HG03354 (cell line): Measurements from ENCODE around the gene GTF3C2.
"Not testable (repeated sequence)": the region's sequence is repeated elsewhere in the genome, so short reads cannot be mapped to it uniquely, and the experiment has no call there.

Experiments
- ATAC-seq: cut with Tn5 transposase; IDR thresholded peaks from one replicate; pipeline ENCODE4 v1.9.1; 2021; ENCODE audit warnings: mild to moderate bottlenecking; ENCODE audit not compliant: unreplicated experiment, poor library complexity, severe bottlenecking

GTF3C2 gene

DNA sequence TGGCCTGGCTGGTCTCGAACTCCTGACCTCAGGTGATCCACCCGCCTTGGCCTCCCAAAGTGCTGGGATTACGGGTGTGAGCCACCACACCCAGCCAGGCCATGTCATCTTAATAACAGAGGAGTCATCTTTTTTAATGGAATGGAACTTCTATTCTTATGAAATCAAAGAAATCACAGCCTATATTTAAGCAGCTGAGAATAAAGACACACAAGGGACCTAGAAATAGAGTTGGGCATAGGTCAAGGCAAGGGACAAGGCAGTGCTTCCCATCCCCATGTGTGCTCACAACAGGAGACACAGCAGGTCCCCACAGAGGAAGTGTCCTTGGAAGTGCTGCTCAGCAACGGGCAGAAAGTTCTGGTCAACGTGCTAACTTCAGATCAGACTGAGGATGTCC is 17.0 kb upstream of the GTF3C2 start:
- no peak for ATAC-seq

DNA sequence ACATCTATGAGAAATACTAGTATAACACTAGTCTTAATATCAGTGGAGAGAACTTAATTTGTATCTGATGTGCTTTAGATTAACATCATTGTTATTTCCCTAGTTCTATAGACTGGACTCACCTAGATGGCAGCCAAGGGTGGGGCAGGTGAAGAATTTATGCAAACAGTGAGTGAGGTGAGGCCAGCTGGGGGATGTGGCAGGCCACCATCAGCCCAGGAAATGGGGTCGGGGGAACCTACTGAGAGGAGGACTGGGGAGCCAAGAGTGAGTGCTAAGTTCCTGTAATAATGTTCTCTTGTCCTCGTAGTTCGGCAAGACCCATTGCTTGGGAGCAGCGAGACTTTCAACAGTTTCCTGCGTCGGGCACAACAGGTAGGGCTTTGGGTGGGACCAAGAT is 16.4 kb upstream of the GTF3C2 start:
- ATAC-seq: no peak

DNA sequence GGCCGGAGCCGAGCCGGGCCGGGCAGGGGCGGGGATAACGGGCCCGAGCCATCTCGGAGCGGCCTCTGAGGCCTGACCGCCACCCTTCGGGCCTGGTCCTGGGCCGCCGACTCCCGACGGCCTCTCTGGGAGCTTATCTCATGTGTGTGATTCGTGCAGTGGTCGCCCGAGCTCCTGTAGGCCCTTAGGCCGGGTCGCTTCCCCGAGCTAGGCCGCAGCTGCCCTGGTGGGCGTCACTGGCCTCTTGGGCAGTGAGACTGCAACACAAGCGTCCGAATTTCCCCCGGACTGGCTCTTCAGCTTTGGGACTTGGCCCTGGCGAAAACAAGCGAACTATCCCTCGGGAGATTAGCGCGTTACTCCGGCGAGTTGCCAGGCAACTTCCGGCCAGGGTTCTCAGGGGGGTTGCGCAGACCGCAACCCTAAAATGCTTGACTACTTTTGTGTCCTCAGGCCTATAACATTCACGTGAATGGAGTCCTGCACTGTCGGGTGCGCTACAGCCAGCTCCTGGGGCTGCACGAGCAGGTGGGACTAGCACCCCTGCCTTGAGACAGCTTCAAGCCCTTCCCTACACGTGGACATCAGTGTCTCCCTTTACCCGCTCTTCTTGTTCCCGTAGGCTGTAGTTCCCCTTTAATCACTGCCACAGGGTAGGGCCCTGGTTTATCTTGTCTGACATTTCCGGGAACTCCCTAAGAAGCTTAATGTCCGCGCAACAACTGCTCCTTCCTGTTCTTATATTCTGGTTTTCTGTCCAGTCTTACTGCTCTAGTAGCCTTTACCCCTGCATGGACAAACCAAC is 14.5 kb upstream of the GTF3C2 start:
- peak; percentile 34 for ATAC-seq

DNA sequence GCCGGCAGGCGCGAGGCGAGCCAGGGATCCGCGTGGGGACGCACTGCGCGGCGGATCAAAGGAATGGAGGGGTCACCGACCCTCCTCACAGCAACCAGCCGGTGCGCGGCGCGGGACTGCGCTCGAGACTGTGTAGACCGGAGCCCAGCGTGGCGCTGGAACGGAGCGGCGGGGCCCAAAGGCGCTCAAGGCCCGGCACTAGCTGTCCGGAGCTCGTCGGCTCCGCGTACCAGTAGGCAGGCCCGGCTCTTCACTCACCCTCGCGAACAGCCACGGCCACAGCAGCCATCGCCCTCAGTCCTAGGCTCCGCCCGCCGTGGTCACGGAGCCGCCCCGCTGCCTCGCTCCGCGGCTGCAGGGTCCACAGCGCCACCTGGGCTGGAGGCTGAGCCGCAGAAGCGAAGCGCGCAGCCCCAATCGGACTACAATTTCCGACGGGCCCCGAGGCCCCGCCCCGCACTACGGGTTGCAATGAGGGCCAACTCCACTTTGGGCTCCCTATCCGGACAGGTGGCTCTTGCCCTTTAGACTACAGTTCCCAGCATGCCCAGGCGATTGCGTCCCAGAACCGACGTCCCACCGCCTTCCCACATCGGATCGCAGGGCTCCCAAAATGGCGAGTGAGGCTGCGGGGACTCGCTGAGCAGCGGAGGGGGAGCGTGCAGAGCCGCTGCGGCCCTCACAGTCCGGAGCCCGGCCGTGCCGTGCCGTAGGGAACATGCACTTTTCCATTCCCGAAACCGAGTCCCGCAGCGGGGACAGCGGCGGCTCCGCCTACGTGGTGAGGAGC is 13.7 kb upstream of the GTF3C2 start, which contains the start of the genes EIF2B4 and SNX17:
TSS of gene EIF2B4 (minus strand) at position 313 of the 790 bp plus-strand sequence. CDS start at position 289, 24 bp downstream.
TSS of gene SNX17 (plus strand) at position 591 of the 790 bp plus-strand sequence. CDS start at position 719, 128 bp downstream.
- peak; percentile 89 for ATAC-seq

- ATAC-seq: no peak
Measured at GRCh38 chr2:27369471-27370025, 13.0 kb upstream of the GTF3C2 start.

DNA sequence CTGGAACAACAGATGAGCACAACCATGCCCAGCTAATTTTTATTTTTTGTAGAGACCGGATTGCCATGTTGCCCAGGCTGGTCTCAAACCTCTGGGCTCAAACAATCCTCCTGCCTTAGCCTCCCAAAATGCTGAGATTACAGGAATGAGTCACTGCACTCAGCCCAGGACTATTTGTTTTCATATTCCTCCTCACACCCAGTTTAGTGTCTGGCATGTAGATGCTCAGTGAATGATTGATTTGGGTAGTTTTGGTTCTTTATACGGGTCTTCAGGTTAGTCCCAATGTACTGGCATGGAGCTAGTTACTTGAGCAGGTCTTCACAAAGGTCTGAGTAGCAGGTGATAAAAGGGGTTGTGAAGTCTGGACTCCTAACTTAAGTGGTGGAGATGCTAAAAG is 7.4 kb upstream of the GTF3C2 start:
- ATAC-seq: no peak

DNA sequence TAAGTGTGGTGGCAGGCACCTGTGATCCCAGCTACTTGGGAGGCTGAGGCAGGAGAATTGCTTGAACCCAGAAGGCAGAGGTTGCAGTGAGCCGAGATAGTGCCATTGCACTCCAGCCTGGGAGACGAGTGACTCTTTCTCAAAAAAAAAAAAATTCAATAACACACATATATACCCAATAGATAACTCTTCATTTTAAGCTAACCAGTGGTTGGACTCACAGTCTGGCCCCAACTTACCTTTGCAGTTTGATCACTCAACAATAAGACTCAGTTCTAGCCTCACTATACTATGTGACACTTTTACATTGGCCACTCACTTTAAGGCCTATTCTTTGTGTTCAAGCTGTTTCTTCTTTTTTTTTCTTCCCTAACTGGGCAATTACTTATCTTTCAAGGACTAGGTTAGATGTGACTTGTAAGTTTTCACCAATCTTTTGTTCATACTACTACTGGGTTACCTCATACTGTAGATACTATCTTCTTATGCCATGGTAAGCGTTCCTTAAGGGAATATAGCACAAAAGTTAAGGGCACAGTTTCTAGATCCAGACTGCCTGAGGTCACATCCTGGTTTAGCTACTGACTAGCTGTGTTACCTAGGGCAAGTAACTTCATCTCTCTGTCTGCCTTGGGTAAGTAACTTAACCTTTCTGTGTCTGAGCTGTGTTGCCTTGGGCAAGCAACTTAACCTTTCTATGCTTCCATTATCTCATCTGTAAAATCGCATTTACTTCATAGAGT is 6.3 kb upstream of the GTF3C2 start:
- ATAC-seq: no peak

GRCh38 chr2:27356056-27356381 is 545 bp downstream of the GTF3C2 start:
- ATAC-seq: peak; percentile 42

DNA sequence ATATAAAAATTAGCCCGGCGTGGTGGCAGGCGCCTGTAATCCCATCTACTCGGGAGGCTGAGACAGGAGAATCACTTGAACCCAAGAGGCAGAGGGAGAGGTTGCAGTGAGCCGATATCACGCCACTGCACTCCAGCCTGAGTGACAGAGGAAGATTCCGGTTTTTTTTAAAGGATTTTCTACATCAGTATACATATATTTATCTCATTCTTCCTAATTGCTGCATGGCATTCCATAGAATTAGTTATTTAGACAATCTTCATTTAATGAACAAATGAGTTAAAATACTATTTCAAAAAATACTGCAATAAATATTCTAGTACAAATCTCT is 2.0 kb downstream of the GTF3C2 start:
- ATAC-seq: no peak

DNA sequence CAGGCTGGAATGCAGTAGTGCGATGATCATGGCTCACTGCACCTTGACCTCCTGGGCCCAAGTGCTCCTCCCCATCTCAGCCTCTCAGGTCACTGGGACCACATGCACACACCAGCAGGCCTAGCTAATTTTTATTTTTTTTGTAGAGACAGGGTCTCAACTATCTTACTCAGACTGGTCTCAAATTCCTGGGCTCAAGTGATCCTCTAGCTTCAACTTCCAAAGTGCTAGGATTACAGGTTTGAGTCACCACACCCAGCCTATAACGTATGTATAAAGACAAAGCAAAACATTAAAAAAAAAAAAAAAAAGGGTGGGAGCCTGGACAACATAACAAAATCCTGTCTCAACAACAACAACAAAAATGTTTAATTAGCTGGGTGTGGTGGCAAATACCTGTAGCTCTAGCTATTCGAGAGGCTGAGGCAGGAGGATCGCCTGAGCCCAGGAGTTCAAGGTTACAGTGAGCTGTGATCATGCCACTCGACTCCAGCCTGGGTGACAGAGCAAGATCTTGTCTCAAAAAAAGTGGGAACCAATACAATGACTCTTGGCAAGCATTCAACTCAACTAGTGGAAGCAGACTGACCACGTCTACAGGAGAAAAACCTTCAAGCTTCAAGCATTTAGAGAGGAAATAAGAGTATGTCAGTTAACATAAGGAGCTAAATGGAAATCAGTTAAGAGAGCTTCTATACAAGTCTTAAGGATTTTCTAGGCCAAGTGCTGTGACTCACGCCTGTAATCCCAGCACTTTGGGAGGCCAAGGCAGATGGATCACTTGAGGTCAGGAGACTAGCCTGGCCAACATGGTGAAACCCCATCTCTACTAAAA is 2.6 kb downstream of the GTF3C2 start:
- no peak for ATAC-seq

DNA sequence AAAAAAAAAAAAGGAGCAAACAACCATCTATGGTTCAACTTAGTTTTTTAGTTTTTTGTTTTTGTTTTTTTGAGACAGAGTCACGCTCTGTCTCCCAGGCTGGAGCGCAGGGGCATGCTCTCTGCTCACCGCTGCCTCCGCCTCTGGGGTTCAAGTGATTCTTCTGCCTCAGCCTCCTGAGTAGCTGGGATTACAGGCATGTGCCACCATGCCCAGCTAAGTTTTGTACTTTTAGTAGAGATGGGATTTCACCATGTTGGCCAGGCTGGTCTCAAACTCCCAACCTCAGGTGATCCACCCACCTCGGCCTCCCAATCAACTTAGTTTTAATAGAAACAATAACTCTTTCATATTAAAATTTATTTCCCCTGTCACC is 3.2 kb downstream of the GTF3C2 start:
- ATAC-seq: not testable (repeated sequence)

DNA sequence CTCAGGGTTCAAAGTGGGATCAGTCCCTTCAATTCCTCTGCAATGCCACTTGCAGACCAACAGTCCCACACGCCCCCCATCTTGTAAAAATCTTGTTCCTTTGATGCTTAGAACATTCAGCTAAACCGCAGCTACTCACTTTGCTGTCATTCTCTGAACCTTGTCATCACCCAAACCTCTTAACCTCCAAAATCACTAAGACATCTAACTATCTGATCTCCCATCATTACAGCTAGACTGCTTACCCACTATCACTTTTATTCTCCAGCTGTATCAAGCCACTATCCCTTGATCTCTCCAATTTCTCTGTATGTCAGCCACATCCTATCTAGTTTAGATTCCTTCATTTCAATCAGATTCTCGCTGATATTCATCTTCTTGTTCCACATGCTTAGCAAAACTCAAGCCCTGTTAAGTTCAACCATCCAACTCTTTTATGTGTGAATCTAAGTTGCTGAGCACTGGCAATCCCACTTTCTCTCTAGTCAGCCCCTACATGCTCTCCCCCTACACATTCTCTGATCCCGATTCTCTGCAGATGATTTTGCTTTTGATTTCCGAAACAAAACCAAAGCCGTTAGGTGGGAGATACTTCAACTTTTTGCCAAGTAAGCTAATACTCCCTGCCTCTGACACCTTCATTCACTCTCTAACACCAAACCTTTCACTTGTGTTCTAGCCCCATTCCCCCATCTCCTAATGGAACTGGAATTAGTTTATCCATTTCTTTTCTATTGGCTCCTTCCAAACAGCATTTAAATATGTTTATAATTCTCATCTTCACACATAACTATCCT is 4.6 kb downstream of the GTF3C2 start:
- no peak for ATAC-seq

GRCh38 chr2:27350106-27350693 is 6.4 kb downstream of the GTF3C2 start:
- no peak for ATAC-seq

GRCh38 chr2:27347641-27348040 is 8.9 kb downstream of the GTF3C2 start:
- ATAC-seq: no peak

- ATAC-seq: no peak
Measured at GRCh38 chr2:27336173-27336572, 20.4 kb downstream of the GTF3C2 start.

GRCh38 chr2:27335311-27335710 is 21.3 kb downstream of the GTF3C2 start:
- ATAC-seq: no peak

DNA sequence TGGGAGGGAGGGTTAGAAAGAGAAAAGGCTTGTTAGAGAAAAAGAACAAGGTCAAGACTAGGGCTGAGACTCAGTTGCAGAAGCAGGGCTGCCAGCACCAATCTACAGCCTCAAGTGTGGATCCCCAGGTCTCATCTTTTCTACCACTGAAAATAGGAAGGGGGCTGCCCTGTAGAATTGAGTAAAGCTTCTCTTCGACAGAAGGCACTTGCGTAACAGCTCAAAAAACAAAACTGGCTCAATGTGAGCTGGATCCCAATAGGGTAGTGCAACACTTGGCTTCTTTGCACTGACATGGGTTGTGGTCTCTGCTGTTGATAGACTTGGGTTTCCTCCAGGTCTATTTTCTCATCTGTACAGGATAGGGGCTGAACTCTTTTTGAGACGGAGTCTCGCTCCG is 31.8 kb downstream of the GTF3C2 start:
- ATAC-seq: no peak

GRCh38 chr2:27323596-27324285 is 32.8 kb downstream of the GTF3C2 start:
- ATAC-seq: no peak
